ENCODE results near the gene AGTPBP1.

AGTPBP1 gene

DNA sequence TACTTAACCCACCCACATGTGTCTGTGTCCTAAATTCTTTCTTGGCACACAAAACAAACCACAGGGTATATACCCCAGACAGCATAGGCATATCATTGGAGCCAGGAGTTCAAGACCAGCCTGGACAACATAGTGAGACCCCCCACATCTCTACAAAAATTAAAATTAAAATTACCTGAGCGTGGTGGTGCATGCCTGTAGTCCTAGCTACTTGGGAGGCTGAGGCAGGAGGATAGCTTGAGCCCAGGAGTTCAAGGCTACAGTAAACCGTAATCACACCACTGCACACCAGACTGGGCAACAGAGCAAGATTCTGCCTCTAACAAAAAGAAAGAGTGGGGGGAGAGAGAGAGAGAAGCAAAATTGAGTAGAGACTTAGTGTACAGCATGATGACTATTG is 4.6 kb upstream of the AGTPBP1 start:
- H3K27me3 ChIP-seq (ENCODE audit: low read depth, low read length), result peaks cover 16% of the 10 kb centered on the region
- H3K9ac ChIP-seq (ENCODE audit: low read length), result no peak overlapping the region
- H3K27ac ChIP-seq (ENCODE audit: low read length), result no peak overlapping the region
- H2AFZ ChIP-seq (ENCODE audit: low read depth, low read length), result no peak overlapping the region
- H3K4me1 ChIP-seq (ENCODE audit: low read length), result peaks cover 9% of the 10 kb centered on the region
- H3K79me2 ChIP-seq (ENCODE audit: low read length), result peaks cover 4% of the 10 kb centered on the region
- H3K9me3 ChIP-seq (ENCODE audit: insufficient read depth, low read length), result no peaks in the 10 kb centered on the region
- H4K20me1 ChIP-seq (ENCODE audit: insufficient read depth, low read length), result no peaks in the 10 kb centered on the region
- no peak overlapping the region for H3K4me2 ChIP-seq (ENCODE audit: low read length)
- H3K4me3 ChIP-seq (ENCODE audit: low read length), result no peak overlapping the region
- no peaks in the 10 kb centered on the region for H3K36me3 ChIP-seq (replicated peaks; ENCODE audit: low read depth, low read length)
- TF ChIP-seq EZH2phosphoT487 (IDR thresholded peaks at IDR 0.05; ENCODE audit: low read depth), result no peak
- TF ChIP-seq, protein P1, sequence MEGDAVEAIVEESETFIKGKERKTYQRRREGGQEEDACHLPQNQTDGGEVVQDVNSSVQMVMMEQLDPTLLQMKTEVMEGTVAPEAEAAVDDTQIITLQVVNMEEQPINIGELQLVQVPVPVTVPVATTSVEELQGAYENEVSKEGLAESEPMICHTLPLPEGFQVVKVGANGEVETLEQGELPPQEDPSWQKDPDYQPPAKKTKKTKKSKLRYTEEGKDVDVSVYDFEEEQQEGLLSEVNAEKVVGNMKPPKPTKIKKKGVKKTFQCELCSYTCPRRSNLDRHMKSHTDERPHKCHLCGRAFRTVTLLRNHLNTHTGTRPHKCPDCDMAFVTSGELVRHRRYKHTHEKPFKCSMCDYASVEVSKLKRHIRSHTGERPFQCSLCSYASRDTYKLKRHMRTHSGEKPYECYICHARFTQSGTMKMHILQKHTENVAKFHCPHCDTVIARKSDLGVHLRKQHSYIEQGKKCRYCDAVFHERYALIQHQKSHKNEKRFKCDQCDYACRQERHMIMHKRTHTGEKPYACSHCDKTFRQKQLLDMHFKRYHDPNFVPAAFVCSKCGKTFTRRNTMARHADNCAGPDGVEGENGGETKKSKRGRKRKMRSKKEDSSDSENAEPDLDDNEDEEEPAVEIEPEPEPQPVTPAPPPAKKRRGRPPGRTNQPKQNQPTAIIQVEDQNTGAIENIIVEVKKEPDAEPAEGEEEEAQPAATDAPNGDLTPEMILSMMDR (IDR thresholded peaks at IDR 0.05; ENCODE audit: low read depth, low read length), result no peak

DNA sequence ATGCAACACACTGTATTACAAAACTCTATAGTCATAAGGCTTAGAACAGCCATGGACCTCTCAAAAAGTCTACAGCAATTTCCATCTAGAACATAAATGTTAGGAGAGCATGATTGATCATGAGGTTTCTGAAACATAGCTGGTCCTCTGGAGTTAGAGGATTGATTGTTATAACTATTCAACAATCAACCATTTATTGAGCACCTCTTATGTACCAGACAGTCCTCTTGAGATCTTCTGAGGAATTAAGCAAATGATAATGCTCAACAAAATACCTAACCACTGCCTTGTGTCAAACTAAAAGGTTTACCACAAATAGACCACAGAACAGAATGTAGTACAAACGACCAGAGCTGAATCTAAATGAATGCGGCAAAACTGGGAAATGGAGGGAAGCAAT is 3.4 kb upstream of the AGTPBP1 start:
- Histone ChIP-seq H3K9me3 (ENCODE audit: insufficient read depth, low read length) (no peaks in the 10 kb centered on the region), H4K20me1 (ENCODE audit: insufficient read depth, low read length) (peaks cover 3% of the 10 kb centered on the region; the same call in 1 of the 2 replicates), H3K79me2 (ENCODE audit: low read length) (peaks cover 15% of the 10 kb centered on the region), H3K27ac (ENCODE audit: low read length) (no peak overlapping the region), H3K4me3 (ENCODE audit: low read length) (no peak overlapping the region), H3K4me2 (ENCODE audit: low read length) (no peak overlapping the region), H3K9ac (ENCODE audit: low read length) (no peak overlapping the region), H3K27me3 (ENCODE audit: low read depth, low read length) (peaks cover 16% of the 10 kb centered on the region), H3K36me3 (replicated peaks; ENCODE audit: low read depth, low read length) (no peaks in the 10 kb centered on the region), H2AFZ (ENCODE audit: low read depth, low read length) (no peak overlapping the region), H3K4me1 (ENCODE audit: low read length) (peaks cover 14% of the 10 kb centered on the region)
- TF ChIP-seq EZH2phosphoT487 (IDR thresholded peaks at IDR 0.05; ENCODE audit: low read depth), result no peak
- TF ChIP-seq, protein P1 (IDR thresholded peaks at IDR 0.05; ENCODE audit: low read depth, low read length), result no peak

DNA sequence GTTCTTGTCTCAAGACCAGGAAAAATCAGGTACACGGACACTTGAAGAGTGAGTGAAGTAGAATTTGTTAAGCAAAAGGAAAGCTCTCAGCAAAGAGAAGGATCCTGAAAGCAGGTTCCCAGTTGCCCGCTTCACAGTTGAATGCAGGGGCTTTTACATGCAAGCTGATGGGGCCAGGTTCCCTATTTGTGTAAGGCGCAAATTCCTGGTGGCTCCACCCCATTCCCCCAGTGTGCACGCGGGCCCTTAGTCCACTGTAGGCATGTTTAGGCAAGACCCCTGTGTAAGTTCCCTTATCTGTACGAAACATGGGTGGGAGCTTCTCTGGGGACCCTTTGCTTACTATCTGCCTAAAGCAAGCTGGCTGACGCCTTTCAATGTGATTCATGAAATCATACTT is 2.7 kb upstream of the AGTPBP1 start:
- peaks cover 6% of the 10 kb centered on the region; the same call in 1 of the 2 replicates for H4K20me1 ChIP-seq (ENCODE audit: insufficient read depth, low read length)
- no peak overlapping the region for H3K27ac ChIP-seq (ENCODE audit: low read length)
- no peak overlapping the region for H3K4me2 ChIP-seq (ENCODE audit: low read length)
- H3K4me3 ChIP-seq (ENCODE audit: low read length), result no peak overlapping the region
- peaks cover 18% of the 10 kb centered on the region for H3K4me1 ChIP-seq (ENCODE audit: low read length)
- H2AFZ ChIP-seq (ENCODE audit: low read depth, low read length), result no peak overlapping the region
- no peaks in the 10 kb centered on the region for H3K36me3 ChIP-seq (replicated peaks; ENCODE audit: low read depth, low read length)
- TF ChIP-seq, protein P1 (IDR thresholded peaks at IDR 0.05; ENCODE audit: low read depth, low read length), result no peak
- TF ChIP-seq EZH2phosphoT487 (IDR thresholded peaks at IDR 0.05; ENCODE audit: low read depth), result no peak
- no peak overlapping the region for H3K9ac ChIP-seq (ENCODE audit: low read length)
- no peaks in the 10 kb centered on the region for H3K9me3 ChIP-seq (ENCODE audit: insufficient read depth, low read length)
- peaks cover 16% of the 10 kb centered on the region for H3K27me3 ChIP-seq (ENCODE audit: low read depth, low read length)
- H3K79me2 ChIP-seq (ENCODE audit: low read length), result peaks cover 22% of the 10 kb centered on the region

DNA sequence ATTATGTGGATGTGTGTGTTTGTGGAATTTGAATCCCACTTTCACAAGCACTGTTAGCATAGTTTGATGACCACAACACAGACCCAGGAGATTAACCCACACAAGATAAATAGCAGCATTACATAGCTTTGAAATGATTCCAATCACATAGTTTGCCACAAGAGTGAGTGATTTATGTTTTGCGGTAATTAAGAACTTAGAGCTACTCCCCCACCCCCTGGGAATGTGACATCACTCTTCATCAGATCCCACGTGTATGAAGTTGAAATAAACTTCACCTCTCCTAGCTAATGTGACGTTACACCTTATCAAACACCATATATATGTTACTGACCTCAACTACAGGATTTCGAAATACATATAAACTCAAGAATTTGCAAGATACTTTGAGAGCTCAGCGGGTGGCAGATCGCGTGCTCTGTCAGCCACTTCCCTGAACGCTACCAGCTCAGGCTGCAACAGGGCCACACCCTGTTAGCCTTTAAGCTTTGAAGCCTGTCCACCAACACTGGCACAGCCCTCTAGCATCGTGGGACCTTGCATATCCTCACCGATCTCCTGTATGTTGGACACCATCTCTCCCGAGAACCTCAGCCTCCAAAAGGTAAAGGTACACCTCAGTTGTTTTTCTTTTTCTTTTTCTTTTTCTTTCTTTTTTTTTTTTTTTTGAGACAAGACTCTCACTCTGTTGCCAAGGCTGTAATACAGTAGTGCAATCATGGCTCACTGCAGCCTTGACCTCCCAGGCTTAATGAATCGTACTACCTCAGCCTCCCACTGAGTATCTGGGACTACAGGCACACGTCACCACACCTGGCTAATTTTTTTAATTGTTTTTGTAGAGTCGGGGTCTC is 1.7 kb upstream of the AGTPBP1 start:
- no peaks in the 10 kb centered on the region for H3K36me3 ChIP-seq (replicated peaks; ENCODE audit: low read depth, low read length)
- H3K9ac ChIP-seq (ENCODE audit: low read length), result peak overlapping the region; percentile 71
- H3K27me3 ChIP-seq (ENCODE audit: low read depth, low read length), result peaks cover 16% of the 10 kb centered on the region
- no peak overlapping the region for H3K27ac ChIP-seq (ENCODE audit: low read length)
- no peak for TF ChIP-seq EZH2phosphoT487 (IDR thresholded peaks at IDR 0.05; ENCODE audit: low read depth)
- TF ChIP-seq, protein P1 (IDR thresholded peaks at IDR 0.05; ENCODE audit: low read depth, low read length), result no peak
- peak overlapping the region; percentile 84 for H3K4me3 ChIP-seq (ENCODE audit: low read length)
- H3K79me2 ChIP-seq (ENCODE audit: low read length), result peaks cover 32% of the 10 kb centered on the region
- no peaks in the 10 kb centered on the region for H3K9me3 ChIP-seq (ENCODE audit: insufficient read depth, low read length)
- peaks cover 18% of the 10 kb centered on the region for H3K4me1 ChIP-seq (ENCODE audit: low read length)
- H3K4me2 ChIP-seq (ENCODE audit: low read length), result peak overlapping the region; percentile 89
- peaks cover 6% of the 10 kb centered on the region; the same call in 1 of the 2 replicates for H4K20me1 ChIP-seq (ENCODE audit: insufficient read depth, low read length)
- peak overlapping the region; percentile 87 for H2AFZ ChIP-seq (ENCODE audit: low read depth, low read length)

Data from OCI-LY3 (cell line).